KG1 (cell line): Measurements from ENCODE around the gene C16orf95.
A peak's percentile ranks its signal among the peaks of the same experiment; 100 is the strongest.
"Not testable (repeated sequence)": the region's sequence is repeated elsewhere in the genome, so short reads cannot be mapped to it uniquely, and the experiment has no call there.

Source experiments
- DNase-seq: peaks from one replicate; lab custom pipeline; 2025; lab: John Stamatoyannopoulos, UW

C16orf95 gene

GRCh38 chr16:87316923-87317749 lies at the start of gene C16orf95:
TSS of gene C16orf95 (minus strand) at chr16:87317392. CDS start at chr16:87317242, 150 bp downstream.
- peak; percentile 95 for DNase-seq

- no peak for DNase-seq
These were observed 49.7 kb upstream of the C16orf95 start for GRCh38 chr16:87366930-87367329.

- DNase-seq, result no peak
These were observed 49.1 kb upstream of the C16orf95 start for GRCh38 chr16:87366288-87366687.

GRCh38 chr16:87365021-87365713 lies 48.0 kb upstream of the C16orf95 start:
- DNase-seq, result no peak

GRCh38 chr16:87363771-87364455 lies 46.7 kb upstream of the C16orf95 start:
- DNase-seq, result no peak

- DNase-seq, result not testable (repeated sequence)
These were observed 45.8 kb upstream of the C16orf95 start for GRCh38 chr16:87362828-87363559.

GRCh38 chr16:87361916-87362619 lies 44.9 kb upstream of the C16orf95 start:
- no peak for DNase-seq

DNA sequence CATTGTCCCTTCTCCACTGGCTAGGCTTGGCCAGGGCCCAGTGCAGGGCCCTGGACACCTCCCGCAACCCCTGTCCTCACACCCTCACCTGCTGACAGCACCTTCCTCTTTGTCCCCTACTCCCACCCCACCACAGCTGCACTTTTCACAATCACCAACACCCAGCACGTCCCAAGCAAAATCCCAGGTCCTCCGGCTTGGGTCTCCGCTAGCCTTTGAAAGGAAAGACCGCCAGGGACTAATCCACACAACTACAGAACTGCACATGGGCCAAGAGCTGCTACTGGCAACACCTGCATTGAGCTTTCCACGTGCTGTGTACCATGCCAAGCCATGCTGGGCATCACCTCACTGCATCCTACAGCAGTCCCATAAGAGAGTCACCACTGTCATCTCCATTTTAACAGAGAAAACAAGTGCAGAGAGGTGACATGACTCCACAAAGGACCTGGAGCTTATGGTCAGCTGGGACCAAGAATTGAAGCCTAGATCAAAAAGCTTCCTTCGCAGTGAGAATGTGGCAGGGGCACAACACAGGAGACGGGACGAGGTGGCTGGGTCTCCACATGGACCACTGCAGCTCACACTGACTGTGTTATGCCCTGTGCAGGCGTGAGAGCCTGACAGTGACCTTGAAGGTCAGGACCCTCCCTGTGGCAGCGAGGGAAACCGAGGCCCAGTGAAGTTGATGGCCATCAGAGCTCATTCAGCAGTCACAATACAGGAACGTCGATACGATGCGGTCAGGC lies 43.8 kb upstream of the C16orf95 start:
- DNase-seq, result no peak

- DNase-seq, result no peak
These were observed 41.9 kb upstream of the C16orf95 start for GRCh38 chr16:87359121-87359520.

- DNase-seq, result no peak
These were observed 41.5 kb upstream of the C16orf95 start for GRCh38 chr16:87358696-87359095.

DNA sequence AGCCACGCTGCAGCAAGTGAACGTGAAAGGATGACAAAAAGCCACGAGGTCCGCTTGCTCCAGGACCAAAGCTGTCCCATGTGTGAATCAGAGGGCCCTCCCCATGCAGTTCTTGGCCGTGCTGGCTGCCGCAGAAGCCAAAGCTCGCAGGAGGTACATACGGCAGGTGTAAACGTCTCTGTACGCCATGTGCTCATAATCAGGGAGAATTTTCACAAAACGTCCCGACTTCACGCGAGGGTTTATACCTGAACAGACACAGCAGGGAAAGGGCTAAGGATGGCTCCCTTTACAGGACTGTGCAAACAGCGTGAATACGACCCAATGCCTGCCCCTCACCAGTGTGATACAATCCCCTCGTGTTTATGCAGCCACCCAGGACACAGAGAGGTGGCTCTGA lies 41.1 kb upstream of the C16orf95 start:
- DNase-seq, result no peak

- no peak for DNase-seq
These were observed 39.3 kb upstream of the C16orf95 start for GRCh38 chr16:87356491-87356853.

DNA sequence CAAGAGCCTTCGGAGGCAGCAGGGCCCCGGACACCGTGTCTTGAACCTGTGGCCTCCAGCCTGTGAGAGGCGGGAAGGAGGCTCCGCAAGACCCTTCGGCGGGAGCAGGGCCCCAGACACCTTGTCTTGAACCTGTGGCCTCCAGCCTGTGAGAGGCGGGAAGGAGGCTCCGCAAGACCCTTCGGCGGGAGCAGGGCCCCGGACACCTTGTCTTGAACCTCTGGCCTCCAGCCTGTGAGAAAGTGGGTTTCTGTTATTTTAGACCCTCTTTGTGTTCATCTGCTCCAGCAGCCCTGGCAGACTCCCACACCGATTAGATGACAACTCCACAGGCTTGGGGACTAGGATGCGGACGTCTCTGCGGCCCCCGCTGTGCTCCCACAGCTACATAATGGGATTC lies 36.4 kb upstream of the C16orf95 start:
- no peak for DNase-seq

GRCh38 chr16:87352818-87353217 lies 35.6 kb upstream of the C16orf95 start:
- DNase-seq, result no peak

DNA sequence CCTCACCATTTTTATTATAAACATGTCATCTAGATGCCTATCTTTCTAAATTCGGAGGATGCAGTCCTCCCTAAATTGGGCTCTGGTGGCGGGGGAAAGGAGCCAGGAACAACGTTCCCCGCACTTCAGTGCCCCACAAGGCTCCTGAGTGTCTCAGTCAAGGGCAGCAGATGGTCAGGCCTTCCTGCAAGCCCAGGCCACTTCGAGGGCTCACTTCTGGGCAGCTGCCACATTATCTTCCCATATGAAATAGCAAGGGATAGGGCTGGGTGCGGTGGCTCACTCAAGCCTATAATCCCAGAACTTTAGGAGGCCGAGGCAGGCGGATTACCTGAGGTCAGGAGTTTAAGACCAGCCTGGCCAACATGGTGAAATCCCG lies 34.1 kb upstream of the C16orf95 start:
- no peak for DNase-seq

DNA sequence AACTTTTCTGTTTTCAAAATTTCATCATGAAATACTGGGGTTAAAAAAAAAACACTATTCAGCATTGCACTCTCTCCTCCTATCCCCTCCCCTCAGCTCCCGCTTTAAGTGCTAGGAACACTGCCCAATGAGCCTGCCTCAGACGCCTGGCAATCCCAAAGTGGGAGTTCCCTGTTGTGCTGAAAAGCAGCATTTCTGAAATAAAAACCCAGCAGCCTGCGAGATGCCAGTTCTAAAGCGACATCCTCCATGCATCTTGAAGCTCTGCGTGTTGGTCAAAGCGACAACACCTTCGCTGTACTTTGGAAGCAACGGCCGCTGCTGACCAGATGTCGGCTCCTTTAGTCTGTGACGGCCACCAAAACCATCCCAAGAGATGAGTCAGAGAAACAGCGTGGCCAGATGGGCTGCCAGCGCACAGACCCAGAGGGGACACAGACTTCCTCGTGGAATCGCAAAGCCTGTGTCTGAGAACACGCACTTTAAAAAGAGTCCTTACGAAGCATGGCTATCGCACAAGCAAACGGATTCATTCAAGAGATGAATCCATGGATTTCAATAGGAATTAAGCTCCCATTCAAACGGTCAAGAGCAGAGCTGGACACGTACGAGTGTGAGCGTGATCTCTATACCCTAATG lies 33.6 kb upstream of the C16orf95 start:
- DNase-seq, result no peak

GRCh38 chr16:87350031-87350430 lies 32.8 kb upstream of the C16orf95 start:
- DNase-seq, result no peak

GRCh38 chr16:87348616-87349157 lies 31.5 kb upstream of the C16orf95 start:
- DNase-seq, result no peak

- DNase-seq, result no peak
These were observed 30.9 kb upstream of the C16orf95 start for GRCh38 chr16:87347932-87348615.
